Glutamatergic neuron (in vitro differentiated cells): Measurements from ENCODE around the gene ANAPC15. TPM values are rescaled to one million over a fixed set of nuclear protein-coding genes. Genes with fewer than 3 reads are reported as not detected.

ENCODE experiments used
- DNase-seq: peaks from one replicate; pipeline ENCODE4 v3.0.0; 2022
- H3K27ac Mint-ChIP-seq: one replicate; pipeline ENCODE4 v1.8.0; 2020; ENCODE audit warnings: mild to moderate bottlenecking, mixed read lengths, inconsistent platforms; ENCODE audit not compliant: unreplicated experiment
- H3K27me3 Mint-ChIP-seq: one replicate; pipeline ENCODE4 v1.8.0; 2020; ENCODE audit warnings: mild to moderate bottlenecking, moderate library complexity, mixed read lengths, inconsistent platforms; ENCODE audit not compliant: unreplicated experiment
- H3K36me3 Mint-ChIP-seq: one replicate; pipeline ENCODE4 v1.8.0; 2020; ENCODE audit warnings: mild to moderate bottlenecking, mixed read lengths, inconsistent platforms; ENCODE audit not compliant: unreplicated experiment
- H3K4me1 Mint-ChIP-seq: one replicate; pipeline ENCODE4 v1.8.0; 2020; ENCODE audit warnings: mild to moderate bottlenecking, low read depth, mixed read lengths, inconsistent platforms; ENCODE audit not compliant: unreplicated experiment
- H3K4me3 Mint-ChIP-seq: one replicate; pipeline ENCODE4 v1.8.0; 2020; ENCODE audit warnings: mild to moderate bottlenecking, mixed read lengths, inconsistent platforms; ENCODE audit not compliant: unreplicated experiment
- H3K9me3 Mint-ChIP-seq: one replicate; pipeline ENCODE4 v1.8.0; 2020; ENCODE audit warnings: mild to moderate bottlenecking, moderate library complexity, mixed read lengths, inconsistent platforms; ENCODE audit not compliant: unreplicated experiment
- CTCF ChIP-seq: fragments of 200-600 bp; sonication (generic); IDR thresholded peaks from one replicate; pipeline ENCODE4 v1.5.0; 2021; ENCODE audit not compliant: partially characterized antibody, unreplicated experiment
- total RNA-seq: library from RNA; stranded (reverse); fragmentation: NEBNext Ultra II Directional; extraction: Animal tissue kit (Norgen Biotek cat#: 25700); gene quantifications from one replicate; pipeline ENCODE4 v1.2.1, GENCODE V29; 2021; ENCODE audit not compliant: unreplicated experiment

ANAPC15 gene
- total RNA-seq, 1 donor from 2014 or later = 31.9 TPM

- peaks cover 4% of the 10 kb centered on the region for H3K9me3 Mint-ChIP-seq
- H3K4me1 Mint-ChIP-seq = peaks cover 27% of the 10 kb centered on the region
- H3K4me3 Mint-ChIP-seq = no peak overlapping the region
- no peak for TF ChIP-seq CTCF
- peaks cover 2% of the 10 kb centered on the region for H3K27me3 Mint-ChIP-seq
- peak overlapping the region; percentile 0 for H3K27ac Mint-ChIP-seq
- no peak for DNase-seq
- H3K36me3 Mint-ChIP-seq = no peaks in the 10 kb centered on the region
Measured at GRCh38 chr11:72088076-72088808, 24.3 kb downstream of the ANAPC15 start.

- H3K4me1 Mint-ChIP-seq = peaks cover 25% of the 10 kb centered on the region
- peak overlapping the region; percentile 88 for H3K27ac Mint-ChIP-seq
- peak overlapping the region; percentile 9 for H3K4me3 Mint-ChIP-seq
- DNase-seq = no peak
- peaks cover 5% of the 10 kb centered on the region for H3K27me3 Mint-ChIP-seq
- peaks cover 8% of the 10 kb centered on the region for H3K9me3 Mint-ChIP-seq
- TF ChIP-seq CTCF = no peak
- H3K36me3 Mint-ChIP-seq = no peaks in the 10 kb centered on the region
Measured at GRCh38 chr11:72085621-72086351, 26.7 kb downstream of the ANAPC15 start.

- no peak for DNase-seq
- Mint-ChIP-seq H3K27ac (no peak overlapping the region), H3K27me3 (peaks cover 5% of the 10 kb centered on the region), H3K9me3 (peaks cover 9% of the 10 kb centered on the region), H3K36me3 (no peaks in the 10 kb centered on the region), H3K4me1 (peaks cover 25% of the 10 kb centered on the region), H3K4me3 (no peak overlapping the region)
- no peak for TF ChIP-seq CTCF
Measured at GRCh38 chr11:72084965-72085364, 27.5 kb downstream of the ANAPC15 start.

- no peak for DNase-seq
- no peaks in the 10 kb centered on the region for H3K36me3 Mint-ChIP-seq
- no peak for TF ChIP-seq CTCF
- no peak overlapping the region for H3K27ac Mint-ChIP-seq
- peaks cover 11% of the 10 kb centered on the region for H3K9me3 Mint-ChIP-seq
- H3K4me3 Mint-ChIP-seq = no peak overlapping the region
- H3K4me1 Mint-ChIP-seq = peaks cover 26% of the 10 kb centered on the region
- peaks cover 7% of the 10 kb centered on the region for H3K27me3 Mint-ChIP-seq
Measured at GRCh38 chr11:72084076-72084475, 28.4 kb downstream of the ANAPC15 start.

- peaks cover 7% of the 10 kb centered on the region for H3K27me3 Mint-ChIP-seq
- H3K9me3 Mint-ChIP-seq = peaks cover 9% of the 10 kb centered on the region
- peaks cover 26% of the 10 kb centered on the region for H3K4me1 Mint-ChIP-seq
- DNase-seq = no peak
- no peak overlapping the region for H3K27ac Mint-ChIP-seq
- TF ChIP-seq CTCF = no peak
- H3K36me3 Mint-ChIP-seq = no peaks in the 10 kb centered on the region
- H3K4me3 Mint-ChIP-seq = no peak overlapping the region
Measured at GRCh38 chr11:72083414-72083813, 29.1 kb downstream of the ANAPC15 start.
